Stimulated activated CD8-positive, alpha-beta memory T cell treated with anti-CD3 and anti-CD28 coated beads, Interleukin-7, amount 100 ng/mL, for 4 hours (primary cell): ENCODE measurements around the gene NSRP1.
"Not testable (repeated sequence)": the region's sequence is repeated elsewhere in the genome, so short reads cannot be mapped to it uniquely, and the experiment has no call there.

Experiments
- DNase-seq, 2 donors: peaks; one replicate each; pipeline ENCODE4 v3.0.0-alpha.2; 2020; ENCODE audit warnings: low read depth in 2 of 2

Gene NSRP1

GRCh38 chr17:30222251-30222650, 105.6 kb downstream of the NSRP1 start:
- DNase-seq, result no peak

- DNase-seq, result no peak
Observed at GRCh38 chr17:30222721-30223175, 106.1 kb downstream of the NSRP1 start.

- no peak for DNase-seq
Observed at GRCh38 chr17:30224419-30224960, 107.9 kb downstream of the NSRP1 start.

- DNase-seq, result no peak
Observed at GRCh38 chr17:30225112-30225511, 108.5 kb downstream of the NSRP1 start.

- DNase-seq, result no peak
Observed at GRCh38 chr17:30225919-30226553, 109.4 kb downstream of the NSRP1 start.

GRCh38 chr17:30226878-30227277, 110.3 kb downstream of the NSRP1 start:
- DNase-seq, result no peak

GRCh38 chr17:30228011-30228410, 111.4 kb downstream of the NSRP1 start:
- no peak for DNase-seq

GRCh38 chr17:30229012-30229411, 112.4 kb downstream of the NSRP1 start:
- DNase-seq, result no peak

GRCh38 chr17:30230009-30230408, 113.4 kb downstream of the NSRP1 start:
- DNase-seq, result not testable (repeated sequence)

GRCh38 chr17:30230596-30231125, 114.0 kb downstream of the NSRP1 start:
- DNase-seq, result no peak

GRCh38 chr17:30232015-30232823, 115.6 kb downstream of the NSRP1 start:
- no peak for DNase-seq

GRCh38 chr17:30232824-30233427, 116.3 kb downstream of the NSRP1 start:
- no peak for DNase-seq

GRCh38 chr17:30234296-30234695, 117.7 kb downstream of the NSRP1 start:
- DNase-seq, result no peak

GRCh38 chr17:30234964-30235363, 118.3 kb downstream of the NSRP1 start:
- no peak for DNase-seq

GRCh38 chr17:30235386-30236296, 119.0 kb downstream of the NSRP1 start, which contains the start of gene SLC6A4:
SLC6A4 (minus strand) TSS chr17:30235697; CDS start chr17:30221958, 13,739 bp downstream.
- no peak for DNase-seq
